CD8-positive, alpha-beta memory T cell (primary cell): Measurements from ENCODE around the gene EMILIN2. TPM values are rescaled to one million over a fixed set of nuclear protein-coding genes. Genes with fewer than 3 reads are reported as not detected.

ENCODE experiments used
- CTCF ChIA-PET: fragments of 350-600 bp; sonication (Branson Sonifier 250); formaldehyde crosslinking; loops from one replicate; lab custom pipeline; 2021; ENCODE audit warnings: antibody characterized with exemption; lab: Charles Lee
- POLR2A ChIA-PET: fragments of 350-600 bp; sonication (Branson Sonifier 250); formaldehyde crosslinking; loops from one replicate; lab custom pipeline; 2021; ENCODE audit warnings: antibody characterized with exemption; lab: Charles Lee
- DNase-seq, 5 donors: peaks; one replicate each; pipeline versions ENCODE4 v3.0.0 to v3.0.0-alpha.2; 2020 to 2022; ENCODE audit warnings: mixed read lengths in 1 of 5
- H3K27ac ChIP-seq: one replicate; pipeline ENCODE4 v1.7.0; 2013; ENCODE audit warnings: low read depth, mild to moderate bottlenecking, low read length, moderate library complexity
- H3K27me3 ChIP-seq: 2 replicates; pipeline ENCODE4 v1.7.0; 2013; ENCODE audit warnings: low read length, mild to moderate bottlenecking; ENCODE audit not compliant: insufficient read depth, poor library complexity, severe bottlenecking
- H3K36me3 ChIP-seq: 2 replicates; pipeline ENCODE4 v1.7.0; 2013; ENCODE audit warnings: mild to moderate bottlenecking, low read length, moderate library complexity; ENCODE audit not compliant: insufficient read depth
- H3K4me1 ChIP-seq: 2 replicates; pipeline ENCODE4 v1.7.0; 2013; ENCODE audit warnings: mild to moderate bottlenecking, low read length, moderate library complexity; ENCODE audit not compliant: insufficient read depth
- H3K4me3 ChIP-seq: 2 replicates; pipeline ENCODE4 v1.7.0; 2013; ENCODE audit warnings: mild to moderate bottlenecking, low read length
- H3K9me3 ChIP-seq: 2 replicates; pipeline ENCODE4 v1.7.0; 2013; ENCODE audit warnings: mild to moderate bottlenecking, low read length
- H3K27ac Mint-ChIP-seq, 8 donors: one replicate each; pipeline ENCODE4 v1.8.0; 2020 to 2021; ENCODE audit warnings: mixed read lengths in 8 of 8, mild to moderate bottlenecking in 6 of 8, inconsistent platforms in 3 of 8, moderate library complexity in 3 of 8
- H3K27me3 Mint-ChIP-seq, 2 donors: one replicate each; pipeline ENCODE4 v1.8.0; 2020 to 2021; ENCODE audit warnings: mixed read lengths in 2 of 2, mild to moderate bottlenecking in 1 of 2, moderate library complexity in 1 of 2
- H3K36me3 Mint-ChIP-seq, 3 donors: one replicate each; pipeline ENCODE4 v1.8.0; 2020 to 2021; ENCODE audit warnings: mixed read lengths in 3 of 3, inconsistent platforms in 1 of 3, mild to moderate bottlenecking in 1 of 3
- H3K4me1 Mint-ChIP-seq, 3 donors: one replicate each; pipeline ENCODE4 v1.8.0; 2020 to 2021; ENCODE audit warnings: mixed read lengths in 3 of 3, inconsistent platforms in 1 of 3, mild to moderate bottlenecking in 1 of 3
- H3K4me3 Mint-ChIP-seq, 7 donors: one replicate each; pipeline ENCODE4 v1.8.0; 2020 to 2021; ENCODE audit warnings: mixed read lengths in 7 of 7, mild to moderate bottlenecking in 6 of 7, moderate library complexity in 4 of 7, inconsistent platforms in 2 of 7
- H3K9me3 Mint-ChIP-seq, 5 donors: one replicate each; pipeline ENCODE4 v1.8.0; 2020 to 2022; ENCODE audit warnings: mixed read lengths in 5 of 5, mild to moderate bottlenecking in 3 of 5, moderate library complexity in 2 of 5, inconsistent platforms in 1 of 5
- polyA plus RNA-seq: library from polyadenylated mRNA; unstranded; fragments of 300-500 nt; fragmentation: Illumina TruSeq; gene quantifications from one replicate; pipeline ENCODE4 v1.2.3, GENCODE V29; 2021
- total RNA-seq, 2 experiments: library from RNA; stranded (reverse); gene quantifications; one replicate each; pipeline ENCODE4 v1.2.3, GENCODE V29; 2021

Gene EMILIN2
- total and polyA plus RNA-seq, 3 experiments from 2014 or later: 4.5 to 27.8 (median 22.7) TPM

DNA sequence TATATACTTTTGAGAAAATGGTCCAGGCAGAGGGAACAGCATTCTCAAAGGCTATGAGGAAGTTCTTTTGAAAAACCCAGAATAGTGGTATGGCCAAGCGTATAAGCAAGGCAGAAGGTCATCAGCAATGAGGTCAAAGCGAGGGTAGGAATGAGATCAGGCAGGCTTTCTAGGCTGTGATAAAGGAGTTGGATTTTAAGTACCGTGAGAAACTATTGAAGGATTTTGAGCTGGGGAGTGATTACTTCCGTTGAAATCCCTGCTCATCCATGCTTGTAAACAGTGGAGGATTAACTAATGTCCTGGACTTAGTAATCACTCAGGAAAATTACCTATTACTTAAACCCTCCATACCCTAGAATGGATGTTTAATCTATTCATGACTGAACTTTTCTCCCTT is 50.2 kb downstream of the EMILIN2 start:
- Mint-ChIP-seq H3K9me3 (no peaks in the 10 kb centered on the region), H3K36me3 (peaks cover 0 to 5% (median 0%) of the 10 kb centered on the region in 3 donors), H3K27me3 (peaks cover 0 to 3% of the 10 kb centered on the region in 2 donors), H3K4me1 (peaks cover 3 to 20% (median 12%) of the 10 kb centered on the region in 3 donors), H3K4me3 (no peak overlapping the region), H3K27ac (no peak overlapping the region)
- CTCF ChIA-PET: no interaction called here
- Histone ChIP-seq H3K27ac (no peak overlapping the region), H3K36me3 (no peaks in the 10 kb centered on the region), H3K4me1 (peaks cover 11% of the 10 kb centered on the region), H3K4me3 (no peak overlapping the region), H3K9me3 (no peaks in the 10 kb centered on the region), H3K27me3 (no peaks in the 10 kb centered on the region)
- DNase-seq: no peak
- POLR2A ChIA-PET: no interaction called here

DNA sequence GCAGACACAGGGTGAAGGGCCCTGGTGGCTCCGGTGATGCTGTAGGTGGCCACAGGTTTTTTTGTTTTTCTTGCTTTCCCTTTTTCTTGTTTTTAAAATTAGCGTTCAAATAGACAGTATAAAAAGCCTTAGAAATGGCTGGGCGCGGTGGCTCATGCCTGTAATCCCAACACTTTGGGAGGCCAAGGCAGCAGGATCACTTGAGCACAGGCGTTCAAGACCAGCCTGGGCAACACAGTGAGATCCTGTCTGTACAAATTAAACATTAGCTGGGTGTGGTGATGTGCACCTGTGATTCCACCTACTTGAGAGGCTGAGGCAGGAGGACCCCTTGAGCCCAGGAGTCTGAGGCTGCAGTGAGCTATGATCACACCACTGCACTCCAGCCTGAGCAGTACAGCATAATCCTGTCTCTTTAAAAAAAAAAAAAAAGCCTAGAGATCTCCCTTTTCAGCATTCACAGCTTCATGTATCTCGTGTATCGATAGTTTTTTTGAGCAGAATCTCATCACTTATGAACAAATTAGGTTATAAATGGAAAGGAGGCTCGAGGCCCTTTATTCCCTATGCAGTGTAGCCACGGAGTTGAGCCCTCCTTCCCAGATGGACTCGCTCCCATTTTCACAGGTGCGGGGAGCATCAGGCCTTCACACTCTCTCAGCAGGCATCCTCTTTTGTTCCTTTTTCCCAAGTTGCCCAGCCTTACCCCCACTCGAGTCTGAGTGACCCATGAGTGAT is 50.8 kb downstream of the EMILIN2 start:
- Mint-ChIP-seq H3K4me3 (no peak overlapping the region), H3K9me3 (no peaks in the 10 kb centered on the region), H3K27ac (peak overlapping the region in 1 of 8 donors; percentile 59), H3K36me3 (peaks cover 0 to 5% (median 0%) of the 10 kb centered on the region in 3 donors), H3K4me1 (peaks cover 0 to 16% (median 8%) of the 10 kb centered on the region in 3 donors), H3K27me3 (peaks cover 0 to 3% of the 10 kb centered on the region in 2 donors)
- DNase-seq: no peak
- Histone ChIP-seq H3K4me3 (no peak overlapping the region), H3K36me3 (no peaks in the 10 kb centered on the region), H3K4me1 (peaks cover 6% of the 10 kb centered on the region), H3K27me3 (no peaks in the 10 kb centered on the region), H3K9me3 (no peaks in the 10 kb centered on the region), H3K27ac (no peak overlapping the region)
- ChIA-PET POLR2A (no interaction called here), CTCF (no interaction called here)

DNA sequence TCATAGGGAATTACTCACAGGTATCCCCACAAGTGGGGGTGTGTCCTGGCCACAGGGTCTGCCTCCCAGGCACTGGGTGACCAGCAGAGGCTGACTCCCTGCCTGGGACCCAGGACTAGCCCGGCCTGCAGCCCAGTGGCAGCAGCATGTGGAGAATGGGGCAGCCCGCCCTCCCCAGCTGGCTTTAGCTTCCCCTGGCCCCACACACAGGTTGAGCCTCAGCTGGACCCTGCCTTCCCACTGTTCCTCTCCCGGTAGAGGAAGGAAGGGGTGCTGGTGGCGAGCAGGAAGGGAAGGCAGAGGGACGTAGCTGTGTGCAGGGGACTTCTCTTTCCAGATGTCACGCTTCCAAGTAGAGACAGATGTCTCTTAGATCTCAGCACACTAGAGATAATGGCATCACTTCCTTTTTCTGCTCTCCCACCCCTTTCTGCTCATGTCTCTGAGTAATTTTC is 51.4 kb downstream of the EMILIN2 start:
- ChIA-PET CTCF (interaction anchor here (1.3 kb wide), 1 partner anchor 16 kb away, joined by 3 read pairs; no protein-coding TSS in a partner anchor), POLR2A (no interaction called here)
- no peak overlapping the region for H3K4me3 Mint-ChIP-seq
- Histone ChIP-seq H3K27me3 (no peaks in the 10 kb centered on the region), H3K9me3 (no peaks in the 10 kb centered on the region), H3K27ac (no peak overlapping the region), H3K36me3 (no peaks in the 10 kb centered on the region), H3K4me3 (no peak overlapping the region), H3K4me1 (peaks cover 6% of the 10 kb centered on the region)
- no peaks in the 10 kb centered on the region for H3K9me3 Mint-ChIP-seq
- H3K27ac Mint-ChIP-seq: peak overlapping the region in 2 of 8 donors; percentile 47 to 59
- peaks cover 0 to 3% of the 10 kb centered on the region in 2 donors for H3K27me3 Mint-ChIP-seq
- no peak for DNase-seq
- H3K36me3 Mint-ChIP-seq: peaks cover 0 to 5% (median 0%) of the 10 kb centered on the region in 3 donors
- peaks cover 0 to 11% (median 4%) of the 10 kb centered on the region in 3 donors for H3K4me1 Mint-ChIP-seq

DNA sequence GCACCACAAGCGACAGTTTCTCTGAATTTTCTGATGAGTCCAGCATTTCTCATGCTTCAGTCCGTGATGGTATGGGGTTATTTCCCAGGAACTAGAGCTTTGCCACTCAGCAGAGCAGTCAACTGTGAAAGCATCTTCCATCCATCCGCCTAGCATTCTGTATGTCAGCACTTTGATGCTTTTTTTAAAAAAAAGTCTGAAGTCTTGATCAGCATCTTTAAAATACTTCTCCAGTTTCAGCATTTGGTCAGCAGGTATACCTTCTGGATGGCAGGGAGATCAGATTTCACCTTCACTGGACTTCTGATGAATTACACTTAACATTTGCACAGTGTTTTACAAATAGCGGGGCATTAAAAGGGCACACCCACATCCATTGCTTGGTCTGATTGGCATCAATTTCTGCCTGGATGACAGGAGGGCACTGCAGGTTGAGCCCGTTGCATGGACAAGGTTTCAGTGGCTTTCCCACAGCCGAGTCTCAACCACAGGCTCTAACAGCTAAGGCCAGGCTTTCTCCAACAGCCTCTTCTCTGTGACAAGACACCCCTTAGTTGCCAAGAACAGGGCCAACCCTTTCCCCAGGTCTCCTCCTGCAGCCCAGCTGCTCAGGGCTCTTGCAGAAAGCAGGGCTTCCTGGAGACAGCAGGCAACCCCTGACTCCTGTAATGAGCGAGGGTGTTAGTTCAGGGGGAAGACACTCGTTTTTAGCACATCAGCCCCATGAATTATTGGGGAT is 54.0 kb downstream of the EMILIN2 start:
- Mint-ChIP-seq H3K27ac (no peak overlapping the region), H3K27me3 (peaks cover 0 to 3% of the 10 kb centered on the region in 2 donors), H3K4me3 (peak overlapping the region in 1 of 7 donors; percentile 40), H3K4me1 (peaks cover 2 to 5% (median 4%) of the 10 kb centered on the region in 3 donors), H3K9me3 (no peaks in the 10 kb centered on the region), H3K36me3 (no peaks in the 10 kb centered on the region)
- Histone ChIP-seq H3K36me3 (no peaks in the 10 kb centered on the region), H3K9me3 (no peaks in the 10 kb centered on the region), H3K27ac (no peak overlapping the region), H3K4me3 (no peak overlapping the region), H3K27me3 (no peaks in the 10 kb centered on the region), H3K4me1 (no peaks in the 10 kb centered on the region)
- DNase-seq: no peak
- ChIA-PET CTCF (interaction anchor here (1.2 kb wide), 1 partner anchor 11 kb away, joined by 3 read pairs; no protein-coding TSS in a partner anchor), POLR2A (no interaction called here)

DNA sequence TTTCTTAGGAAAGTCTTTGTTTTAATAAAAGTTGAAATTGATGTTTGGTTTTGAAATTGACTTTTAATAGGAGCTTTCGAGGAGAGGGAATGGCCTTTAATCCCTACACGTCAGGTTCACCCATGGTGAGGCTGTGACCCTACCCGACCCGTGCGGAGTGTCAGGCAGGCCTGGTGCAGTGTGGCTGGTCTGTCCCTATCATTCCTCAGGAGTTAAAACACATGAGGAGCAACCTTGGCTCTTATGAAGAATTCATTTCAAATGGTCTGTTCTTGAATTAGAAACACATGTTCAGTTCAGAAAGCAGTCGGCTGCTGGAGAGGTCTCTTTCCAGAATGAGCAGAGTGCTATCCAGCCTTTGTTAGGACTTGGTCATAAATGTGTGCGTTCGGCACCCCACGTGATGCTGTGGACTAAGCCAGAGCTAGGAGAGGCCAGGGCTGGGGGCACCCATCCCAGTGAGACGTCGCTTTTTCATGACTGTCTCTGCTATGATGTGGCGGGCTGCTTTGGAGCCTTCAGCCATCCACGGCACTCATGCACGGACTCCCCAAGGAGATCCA is 54.7 kb downstream of the EMILIN2 start:
- no peaks in the 10 kb centered on the region for H3K9me3 ChIP-seq
- H3K9me3 Mint-ChIP-seq: no peaks in the 10 kb centered on the region
- no peak overlapping the region for H3K4me3 Mint-ChIP-seq
- no peak overlapping the region for H3K4me3 ChIP-seq
- peaks cover 3 to 6% (median 4%) of the 10 kb centered on the region in 3 donors for H3K4me1 Mint-ChIP-seq
- no peak overlapping the region for H3K27ac ChIP-seq
- peaks cover 0 to 4% of the 10 kb centered on the region in 2 donors for H3K27me3 Mint-ChIP-seq
- no peak overlapping the region for H3K27ac Mint-ChIP-seq
- H3K27me3 ChIP-seq: no peaks in the 10 kb centered on the region
- H3K4me1 ChIP-seq: no peaks in the 10 kb centered on the region
- CTCF ChIA-PET: no interaction called here
- DNase-seq: no peak
- no peaks in the 10 kb centered on the region for H3K36me3 Mint-ChIP-seq
- no peaks in the 10 kb centered on the region for H3K36me3 ChIP-seq
- POLR2A ChIA-PET: no interaction called here

DNA sequence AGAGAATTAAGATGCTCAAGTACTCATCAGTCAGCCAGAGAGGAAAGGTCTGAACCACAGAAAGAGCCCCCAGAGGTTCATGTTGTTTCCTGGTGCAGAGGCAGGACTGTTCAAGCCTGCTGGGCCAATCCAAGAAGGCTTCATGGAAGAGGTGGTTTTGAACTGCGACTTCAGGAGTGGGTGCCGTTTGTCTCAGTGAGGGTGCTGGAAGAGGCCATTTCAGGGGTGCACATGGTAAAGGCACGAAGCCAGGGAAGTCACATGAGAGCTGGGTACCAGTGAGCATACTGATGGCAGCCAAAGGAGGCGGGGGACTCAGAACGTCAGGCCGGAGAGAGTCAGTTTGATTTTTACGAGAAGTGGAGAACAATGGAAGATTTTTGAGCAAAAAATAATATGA is 55.5 kb downstream of the EMILIN2 start:
- H3K4me1 ChIP-seq: peaks cover 4% of the 10 kb centered on the region
- no peak overlapping the region for H3K4me3 ChIP-seq
- ChIA-PET POLR2A (no interaction called here), CTCF (interaction anchor here (1.0 kb wide), 1 partner anchor 14 kb away, joined by 4 read pairs; no protein-coding TSS in a partner anchor)
- peak overlapping the region in 1 of 8 donors; percentile 93 for H3K27ac Mint-ChIP-seq
- peaks cover 7 to 10% (median 7%) of the 10 kb centered on the region in 3 donors for H3K4me1 Mint-ChIP-seq
- H3K36me3 ChIP-seq: no peaks in the 10 kb centered on the region
- H3K27me3 Mint-ChIP-seq: peaks cover 0 to 4% of the 10 kb centered on the region in 2 donors
- no peaks in the 10 kb centered on the region for H3K27me3 ChIP-seq
- H3K9me3 ChIP-seq: no peaks in the 10 kb centered on the region
- H3K36me3 Mint-ChIP-seq: no peaks in the 10 kb centered on the region
- no peak for DNase-seq
- no peak overlapping the region for H3K27ac ChIP-seq
- no peak overlapping the region for H3K4me3 Mint-ChIP-seq
- no peaks in the 10 kb centered on the region for H3K9me3 Mint-ChIP-seq

DNA sequence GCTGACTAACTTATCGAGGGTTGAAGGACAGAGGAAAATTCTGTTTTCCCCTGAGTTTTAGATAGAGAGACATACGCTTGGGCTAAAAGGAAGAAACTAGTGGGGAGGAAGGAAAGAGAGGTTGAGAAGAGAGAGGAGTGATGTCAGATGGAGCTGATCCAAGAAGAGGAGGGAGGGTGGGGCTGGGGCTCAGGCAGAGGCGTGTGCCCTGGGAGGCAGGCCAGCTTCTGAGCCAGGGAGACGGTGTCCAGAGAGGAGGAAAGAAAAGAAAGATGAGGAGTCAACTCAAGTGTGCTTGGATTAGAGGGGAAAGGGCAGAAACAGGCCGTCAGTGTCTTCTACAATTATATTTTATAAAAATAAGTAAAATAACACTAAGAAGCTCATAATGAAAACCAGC is 56.2 kb downstream of the EMILIN2 start:
- H3K9me3 Mint-ChIP-seq: no peaks in the 10 kb centered on the region
- no peak for DNase-seq
- no peak overlapping the region for H3K4me3 Mint-ChIP-seq
- H3K27ac Mint-ChIP-seq: no peak overlapping the region
- CTCF ChIA-PET: interaction anchor here (1.0 kb wide), 1 partner anchor 14 kb away, joined by 4 read pairs; no protein-coding TSS in a partner anchor
- H3K9me3 ChIP-seq: no peaks in the 10 kb centered on the region
- peaks cover 8% of the 10 kb centered on the region for H3K4me1 ChIP-seq
- peaks cover 14 to 17% (median 14%) of the 10 kb centered on the region in 3 donors for H3K4me1 Mint-ChIP-seq
- H3K36me3 Mint-ChIP-seq: no peaks in the 10 kb centered on the region
- POLR2A ChIA-PET: no interaction called here
- H3K27me3 ChIP-seq: no peaks in the 10 kb centered on the region
- H3K27ac ChIP-seq: no peak overlapping the region
- no peaks in the 10 kb centered on the region for H3K36me3 ChIP-seq
- H3K4me3 ChIP-seq: no peak overlapping the region
- H3K27me3 Mint-ChIP-seq: peaks cover 0 to 4% of the 10 kb centered on the region in 2 donors
